HepG2 (cell line): ENCODE data around the gene LIMCH1. TPM values are rescaled to one million over a fixed set of nuclear protein-coding genes. Genes with fewer than 3 reads are reported as not detected.

Experiments
- ATAC-seq: fragments of 200-7000 bp; cut with Tn5 transposase; 3 replicates; pipeline ENCODE4 v1.9.1; 2020; ENCODE audit warnings: mild to moderate bottlenecking, moderate library complexity
- BruUV-seq: library from RNA; stranded (reverse); fragments of 400-500 nt; replicated peaks from 2 replicates; lab custom pipeline; 2021; lab: Mats Ljungman, UMichigan
- CTCF ChIA-PET: fragments of 300-600 bp; formaldehyde crosslinking; extraction: SDS; loops from one replicate; lab custom pipeline; 2021; ENCODE audit warnings: low total read pairs, inconsistent platforms, low intra/inter-chr PET ratio; lab: Yijun Ruan, JAX
- POLR2A ChIA-PET: fragments of 350-600 bp; sonication (Branson Sonifier 250); formaldehyde crosslinking; loops from one replicate; lab custom pipeline; 2020; ENCODE audit warnings: antibody characterized with exemption, inconsistent platforms; lab: Yijun Ruan, JAX
- DNase-seq: peaks from one replicate; pipeline ENCODE4 v3.0.0-alpha.2; 2015; ENCODE audit warnings: low spot score
- FAIRE-seq: peaks from 3 replicates; lab custom pipeline; 2011; peaks lifted over from hg19 to GRCh38; lab: Jason Lieb, UNC
- H2AFZ ChIP-seq: one replicate; pipeline ENCODE4 v1.6.1; 2011; ENCODE audit warnings: low read length, inconsistent platforms
- H3K27ac ChIP-seq: fragments of 300-600 bp; 3 replicates; pipeline ENCODE4 v1.8.0; 2011; ENCODE audit warnings: mixed run types, mild to moderate bottlenecking, mixed read lengths, low read length, inconsistent platforms; ENCODE audit not compliant: insufficient read depth; ENCODE audit errors: extremely low read length
- H3K27me3 ChIP-seq, 2 experiments: fragments of 200-600 bp in 1 of 2; 2 replicates in 1 of 2; 3 replicates in 1 of 2; pipeline versions ENCODE4 v1.6.0 to v1.8.0; 2011; ENCODE audit warnings: low read length in 2 of 2, mild to moderate bottlenecking in 2 of 2, moderate library complexity in 2 of 2, inconsistent platforms in 1 of 2; ENCODE audit not compliant: insufficient read depth in 2 of 2, control insufficient read depth in 1 of 2
- H3K36me3 ChIP-seq, 2 experiments: fragments of 200-600 bp in 1 of 2; replicated peaks in 1 of 2; 2 replicates in 1 of 2; 3 replicates in 1 of 2; pipeline versions ENCODE4 v1.5.1 to v1.8.0; 2011; ENCODE audit warnings: low read length in 2 of 2, inconsistent platforms in 1 of 2; ENCODE audit not compliant: insufficient read depth in 2 of 2, control insufficient read depth in 1 of 2
- H3K4me1 ChIP-seq: 2 replicates; pipeline ENCODE4 v1.5.1; 2012; ENCODE audit warnings: low read length, inconsistent platforms; ENCODE audit not compliant: insufficient read depth
- H3K4me2 ChIP-seq: 2 replicates; pipeline ENCODE4 v1.6.0; 2011; ENCODE audit warnings: low read depth, low read length, inconsistent platforms
- H3K4me3 ChIP-seq, 3 experiments: fragments of 200-600 bp in 1 of 3; sonication (generic), shearing (Covaris generic) in 1 of 3; replicated peaks in 1 of 3; 2 replicates each; pipeline ENCODE4 v1.5.1; 2011 to 2016; ENCODE audit warnings: low read length in 3 of 3, inconsistent platforms in 2 of 3, low read depth in 2 of 3, mild to moderate bottlenecking in 2 of 3, control low read depth in 1 of 3, mixed read lengths in 1 of 3; ENCODE audit not compliant: insufficient read depth in 1 of 3
- H3K79me2 ChIP-seq: one replicate; pipeline ENCODE4 v1.6.1; 2011; ENCODE audit warnings: low read length, inconsistent platforms; ENCODE audit not compliant: insufficient read depth
- H3K9ac ChIP-seq: 2 replicates; pipeline ENCODE4 v1.6.0; 2011; ENCODE audit warnings: mild to moderate bottlenecking, low read depth, low read length, inconsistent platforms; ENCODE audit not compliant: insufficient read depth
- H3K9me3 ChIP-seq: 2 replicates; pipeline ENCODE4 v1.5.1; 2012; ENCODE audit warnings: mild to moderate bottlenecking, low read length
- H4K20me1 ChIP-seq: 2 replicates; pipeline ENCODE4 v1.6.0; 2011; ENCODE audit warnings: inconsistent platforms, mild to moderate bottlenecking, low read length, moderate library complexity; ENCODE audit not compliant: insufficient read depth
- FOXA1 ChIP-seq, 2 experiments: fragments of 450-650 bp in 1 of 2; sonication (generic) in 1 of 2; formaldehyde crosslinking in 1 of 2; IDR thresholded peaks; 2 replicates each; pipeline versions ENCODE4 v1.4.0 to v1.6.1; 2016 to 2020; ENCODE audit warnings: missing genetic modification reagents in 1 of 2
- MTF1 ChIP-seq: sonication (generic); formaldehyde crosslinking; IDR thresholded peaks from 2 replicates; pipeline ENCODE4 v1.5.0; 2020; ENCODE audit warnings: missing genetic modification reagents
- MYNN ChIP-seq: sonication (generic); formaldehyde crosslinking; IDR thresholded peaks from 2 replicates; pipeline ENCODE4 v1.4.0; 2020; ENCODE audit warnings: mild to moderate bottlenecking, low read depth, missing genetic modification reagents
- RBM39 ChIP-seq: fragments of 200-400 bp; formaldehyde crosslinking; IDR thresholded peaks from one replicate; pipeline ENCODE4 v1.6.1; 2018; ENCODE audit warnings: antibody characterized with exemption, mild to moderate bottlenecking, low read depth, low read length; ENCODE audit not compliant: poor library complexity, severe bottlenecking
- SKI ChIP-seq: fragments of 450-650 bp; IDR thresholded peaks from one replicate; pipeline ENCODE4 v1.6.1; 2018; ENCODE audit warnings: mild to moderate bottlenecking; ENCODE audit not compliant: partially characterized antibody
- TBX3 ChIP-seq: fragments of 450-650 bp; IDR thresholded peaks from 2 replicates; pipeline ENCODE4 v1.6.1; 2017; ENCODE audit warnings: antibody characterized with exemption, mild to moderate bottlenecking, inconsistent platforms, borderline replicate concordance
- ZBTB2 ChIP-seq: sonication (generic); formaldehyde crosslinking; IDR thresholded peaks from 2 replicates; pipeline ENCODE4 v1.8.0; 2022; ENCODE audit warnings: low read depth, missing genetic modification reagents
- ZFP62 ChIP-seq: sonication (generic); formaldehyde crosslinking; IDR thresholded peaks from 2 replicates; pipeline ENCODE4 v1.4.0; 2020; ENCODE audit warnings: missing genetic modification reagents
- ZNF776 ChIP-seq: sonication (generic); formaldehyde crosslinking; IDR thresholded peaks from 2 replicates; pipeline ENCODE4 v1.4.0; 2020; ENCODE audit warnings: mild to moderate bottlenecking, missing genetic modification reagents
- WGBS: methylation state at CpG from one replicate; pipeline ENCODE4 v1.1.6; 2017; ENCODE audit warnings: low lambda C conversion rate; 5-methylcytosine and 5-hydroxymethylcytosine counted together
- in situ Hi-C: cut with HindIII; loops from 2 replicates; pipeline ENCODE4 v1.10.0; 2017; ENCODE audit warnings: low pct_unique_long_range_greater_than_20kb; ENCODE audit not compliant: extremely low pct_ligation_motif_present
- intact Hi-C: fragments of 100-400 bp; cut with micrococcal nuclease; formaldehyde crosslinking; loops from one replicate; pipeline ENCODE4 v1.10.0; 2022; ENCODE audit not compliant: unreplicated experiment
- polyA plus RNA-seq, 8 experiments: library from polyadenylated mRNA; depleted of rRNA in 3 of 8; stranded (reverse) in 7 of 8; unstranded in 1 of 8; fragments of >200 nt; fragmentation: Illumina TruSeq in 4 of 8; extraction: Trizol in 4 of 8; gene quantifications; 2 replicates each; pipeline versions ENCODE4 v1.2.1 to v1.2.3, GENCODE V29; 2011 to 2016; ENCODE audit warnings: low read depth in 4 of 8, missing spikeins in 1 of 8, mixed read lengths in 1 of 8; ENCODE audit not compliant: insufficient read depth in 1 of 8
- total RNA-seq, 5 experiments: library from RNA; depleted of rRNA; stranded (reverse); fragments of >200 nt; fragmentation: Illumina TruSeq; extraction: Trizol; gene quantifications; 2 replicates each; pipeline ENCODE4 v1.2.3, GENCODE V29; 2016; ENCODE audit warnings: low read depth in 1 of 5
- TF ChIP-seq, protein P1 (sequence below): sonication (generic); formaldehyde crosslinking; IDR thresholded peaks from 2 replicates; pipeline ENCODE4 v1.9.0; 2021; ENCODE audit warnings: mild to moderate bottlenecking, missing genetic modification reagents

Gene LIMCH1
- total and polyA plus RNA-seq, 2 of the 13 experiments (the other 11 are each of a cell fraction or from before 2014, with no cell fraction given), result 0.04 TPM; not detected in 1

DNA sequence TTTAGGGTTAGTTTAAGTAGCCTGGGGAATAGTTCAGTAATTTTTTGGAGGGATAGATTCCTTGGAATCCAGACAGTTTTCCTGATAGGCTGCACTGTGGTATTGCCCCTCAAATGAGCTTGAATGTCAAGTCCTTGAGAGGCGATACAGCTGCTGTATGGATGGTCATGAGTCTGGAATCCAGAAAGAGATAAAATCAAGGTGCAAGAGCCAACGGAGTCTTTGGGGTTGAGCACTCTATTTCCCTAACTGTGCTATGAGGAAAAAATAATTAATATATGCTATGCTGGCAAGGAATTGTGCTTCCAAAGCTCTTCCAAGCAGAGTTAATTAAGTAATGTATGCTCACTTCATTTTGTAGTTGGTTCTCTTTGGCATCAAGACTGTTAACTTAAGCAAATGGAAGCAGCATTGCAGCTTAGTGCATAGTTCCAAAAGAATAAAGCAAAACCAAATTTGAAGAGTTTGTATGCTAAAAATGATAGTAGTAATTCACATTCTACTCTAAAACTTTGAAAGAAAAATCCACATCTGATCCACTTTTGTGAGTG lies 48.8 kb downstream of the LIMCH1 start (continued):
- no peak for TF ChIP-seq ZBTB2 (CRISPR knock-in tag)

- Histone ChIP-seq H3K4me1 (no peaks in the 10 kb centered on the region), H4K20me1 (no peaks in the 10 kb centered on the region), H3K27ac (no peak overlapping the region), H2AFZ (no peak overlapping the region), H3K9ac (no peak overlapping the region), H3K79me2 (no peaks in the 10 kb centered on the region), H3K36me3 (no peaks in the 10 kb centered on the region), H3K4me3 (no peak overlapping the region), H3K27me3 (no peaks in the 10 kb centered on the region), H3K4me2 (no peak overlapping the region), H3K9me3 (peaks cover 6% of the 10 kb centered on the region; the same call in 1 of the 2 replicates)
- intact Hi-C loops (no loop called here), in situ Hi-C loops (no loop called here)
- ATAC-seq (no peak), FAIRE-seq (no peak), DNase-seq (no peak)
- no TSS peak for BruUV-seq
- WGBS, result 0% methylated on average over 3 of the region's 3 CpGs
- ChIA-PET CTCF (no interaction called here), POLR2A (no interaction called here)
- TF ChIP-seq ZFP62 (CRISPR knock-in tag) (no peak), TBX3 (no peak), MYNN (no peak), ZNF776 (CRISPR knock-in tag) (no peak), FOXA1 (IDR thresholded peaks at IDR 0.05) (no peak), FOXA1 (CRISPR knock-in tag; IDR thresholded peaks at IDR 0.05) (no peak), RBM39 (no peak), SKI (no peak), MTF1 (CRISPR knock-in tag) (no peak)
- TF ChIP-seq, protein P1, sequence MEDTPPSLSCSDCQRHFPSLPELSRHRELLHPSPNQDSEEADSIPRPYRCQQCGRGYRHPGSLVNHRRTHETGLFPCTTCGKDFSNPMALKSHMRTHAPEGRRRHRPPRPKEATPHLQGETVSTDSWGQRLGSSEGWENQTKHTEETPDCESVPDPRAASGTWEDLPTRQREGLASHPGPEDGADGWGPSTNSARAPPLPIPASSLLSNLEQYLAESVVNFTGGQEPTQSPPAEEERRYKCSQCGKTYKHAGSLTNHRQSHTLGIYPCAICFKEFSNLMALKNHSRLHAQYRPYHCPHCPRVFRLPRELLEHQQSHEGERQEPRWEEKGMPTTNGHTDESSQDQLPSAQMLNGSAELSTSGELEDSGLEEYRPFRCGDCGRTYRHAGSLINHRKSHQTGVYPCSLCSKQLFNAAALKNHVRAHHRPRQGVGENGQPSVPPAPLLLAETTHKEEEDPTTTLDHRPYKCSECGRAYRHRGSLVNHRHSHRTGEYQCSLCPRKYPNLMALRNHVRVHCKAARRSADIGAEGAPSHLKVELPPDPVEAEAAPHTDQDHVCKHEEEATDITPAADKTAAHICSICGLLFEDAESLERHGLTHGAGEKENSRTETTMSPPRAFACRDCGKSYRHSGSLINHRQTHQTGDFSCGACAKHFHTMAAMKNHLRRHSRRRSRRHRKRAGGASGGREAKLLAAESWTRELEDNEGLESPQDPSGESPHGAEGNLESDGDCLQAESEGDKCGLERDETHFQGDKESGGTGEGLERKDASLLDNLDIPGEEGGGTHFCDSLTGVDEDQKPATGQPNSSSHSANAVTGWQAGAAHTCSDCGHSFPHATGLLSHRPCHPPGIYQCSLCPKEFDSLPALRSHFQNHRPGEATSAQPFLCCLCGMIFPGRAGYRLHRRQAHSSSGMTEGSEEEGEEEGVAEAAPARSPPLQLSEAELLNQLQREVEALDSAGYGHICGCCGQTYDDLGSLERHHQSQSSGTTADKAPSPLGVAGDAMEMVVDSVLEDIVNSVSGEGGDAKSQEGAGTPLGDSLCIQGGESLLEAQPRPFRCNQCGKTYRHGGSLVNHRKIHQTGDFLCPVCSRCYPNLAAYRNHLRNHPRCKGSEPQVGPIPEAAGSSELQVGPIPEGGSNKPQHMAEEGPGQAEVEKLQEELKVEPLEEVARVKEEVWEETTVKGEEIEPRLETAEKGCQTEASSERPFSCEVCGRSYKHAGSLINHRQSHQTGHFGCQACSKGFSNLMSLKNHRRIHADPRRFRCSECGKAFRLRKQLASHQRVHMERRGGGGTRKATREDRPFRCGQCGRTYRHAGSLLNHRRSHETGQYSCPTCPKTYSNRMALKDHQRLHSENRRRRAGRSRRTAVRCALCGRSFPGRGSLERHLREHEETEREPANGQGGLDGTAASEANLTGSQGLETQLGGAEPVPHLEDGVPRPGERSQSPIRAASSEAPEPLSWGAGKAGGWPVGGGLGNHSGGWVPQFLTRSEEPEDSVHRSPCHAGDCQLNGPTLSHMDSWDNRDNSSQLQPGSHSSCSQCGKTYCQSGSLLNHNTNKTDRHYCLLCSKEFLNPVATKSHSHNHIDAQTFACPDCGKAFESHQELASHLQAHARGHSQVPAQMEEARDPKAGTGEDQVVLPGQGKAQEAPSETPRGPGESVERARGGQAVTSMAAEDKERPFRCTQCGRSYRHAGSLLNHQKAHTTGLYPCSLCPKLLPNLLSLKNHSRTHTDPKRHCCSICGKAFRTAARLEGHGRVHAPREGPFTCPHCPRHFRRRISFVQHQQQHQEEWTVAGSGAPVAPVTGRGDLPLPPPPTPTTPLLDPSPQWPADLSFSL (CRISPR knock-in tag), result no peak
Observed at GRCh38 chr4:41587286-41587685, 49.3 kb downstream of the LIMCH1 start.
